SU-DHL-6 (cell line): Measurements from ENCODE around the gene SLC28A3.

Experiments used
- H2AFZ ChIP-seq: fragments of 200-600 bp; sonication (generic); 2 replicates; pipeline ENCODE4 v1.6.1; 2014; ENCODE audit warnings: low read depth, mild to moderate bottlenecking, moderate library complexity, mixed read lengths, antibody characterized with exemption, low read length; ENCODE audit not compliant: severe bottlenecking
- H3F3A ChIP-seq: fragments of 200-600 bp; shearing (Covaris generic); 2 replicates; pipeline ENCODE4 v1.6.0; 2016; ENCODE audit warnings: antibody characterized with exemption, mild to moderate bottlenecking; ENCODE audit not compliant: insufficient read depth
- H3K27ac ChIP-seq: fragments of 200-600 bp; sonication (generic); 2 replicates; pipeline ENCODE4 v1.5.1; 2016; ENCODE audit warnings: low read depth, mild to moderate bottlenecking, low read length, moderate library complexity, mixed read lengths
- H3K27me3 ChIP-seq: fragments of 200-600 bp; sonication (generic), shearing (Covaris generic); 2 replicates; pipeline ENCODE4 v1.6.0; 2014; ENCODE audit warnings: mild to moderate bottlenecking, low read length
- H3K36me3 ChIP-seq: fragments of 200-600 bp; sonication (generic); 2 replicates; pipeline ENCODE4 v1.6.1; 2014; ENCODE audit warnings: mild to moderate bottlenecking, low read length, mixed read lengths
- H3K4me2 ChIP-seq: fragments of 300-600, 200-600 bp; shearing (Covaris generic), sonication (generic); 2 replicates; pipeline ENCODE4 v1.6.0; 2014; ENCODE audit warnings: low read length, low read depth, mild to moderate bottlenecking; ENCODE audit not compliant: poor library complexity, severe bottlenecking
- H3K4me3 ChIP-seq: fragments of 200-600 bp; sonication (generic); 2 replicates; pipeline ENCODE4 v1.5.1; 2014; ENCODE audit warnings: antibody characterized with exemption, low read length, mild to moderate bottlenecking, mixed read lengths; ENCODE audit not compliant: insufficient read depth, poor library complexity, severe bottlenecking
- H3K79me2 ChIP-seq: fragments of 200-600 bp; sonication (generic); 2 replicates; pipeline ENCODE4 v1.6.1; 2014; ENCODE audit warnings: mild to moderate bottlenecking, low read length, moderate library complexity; ENCODE audit not compliant: insufficient read depth
- H3K9ac ChIP-seq: fragments of 200-600 bp; sonication (generic); 2 replicates; pipeline ENCODE4 v1.7.0; 2014; ENCODE audit warnings: mild to moderate bottlenecking, low read length
- H3K9me2 ChIP-seq: fragments of 200-600 bp; sonication (generic); replicated peaks from 2 replicates; pipeline ENCODE4 v1.6.1; 2014; ENCODE audit warnings: low read length; ENCODE audit not compliant: insufficient read depth
- H3K9me3 ChIP-seq: fragments of 200-600 bp; sonication (generic); 2 replicates; pipeline ENCODE4 v1.6.1; 2014; ENCODE audit warnings: low read length, mixed read lengths; ENCODE audit not compliant: insufficient read depth
- H4K20me1 ChIP-seq: fragments of 200-600 bp; sonication (generic); 2 replicates; pipeline ENCODE4 v1.6.1; 2014; ENCODE audit warnings: low read depth, mild to moderate bottlenecking, antibody characterized with exemption, low read length, moderate library complexity, mixed read lengths
- CTCF ChIP-seq: fragments of 200-600 bp; sonication (generic); IDR thresholded peaks from one replicate; pipeline ENCODE4 v1.5.1; 2017; ENCODE audit warnings: antibody characterized with exemption, mild to moderate bottlenecking, low read length, moderate library complexity; ENCODE audit not compliant: insufficient read depth, poor library complexity, severe bottlenecking
- EZH2phosphoT487 ChIP-seq: fragments of 200-600 bp; sonication (generic), shearing (Covaris generic); conservative IDR thresholded peaks from 2 replicates; pipeline ENCODE4 v1.6.1; 2018; ENCODE audit warnings: mild to moderate bottlenecking, antibody characterized with exemption, low read length, moderate library complexity, mixed read lengths

Gene SLC28A3

GRCh38 chr9:84310883-84311282, 29.7 kb downstream of the SLC28A3 start:
- Histone ChIP-seq H3K36me3 (no peaks in the 10 kb centered on the region), H3K79me2 (no peaks in the 10 kb centered on the region), H3K9me2 (no peaks in the 10 kb centered on the region), H3K9me3 (no peaks in the 10 kb centered on the region), H3K27ac (no peak overlapping the region), H2AFZ (no peak overlapping the region), H3K27me3 (no peaks in the 10 kb centered on the region; the same call in 1 of the 2 replicates), H3F3A (no peaks in the 10 kb centered on the region), H4K20me1 (no peaks in the 10 kb centered on the region), H3K4me3 (no peak overlapping the region), H3K4me2 (no peak overlapping the region), H3K9ac (no peak overlapping the region)
- TF ChIP-seq CTCF = no peak
- no peak for TF ChIP-seq EZH2phosphoT487

- no peak overlapping the region for H3K9ac ChIP-seq
Observed at GRCh38 chr9:84305497-84306131, 34.9 kb downstream of the SLC28A3 start.

GRCh38 chr9:84304166-84304565, 36.4 kb downstream of the SLC28A3 start:
- no peak overlapping the region for H3K9ac ChIP-seq
- no peaks in the 10 kb centered on the region for H4K20me1 ChIP-seq
- no peaks in the 10 kb centered on the region for H3K9me2 ChIP-seq
- no peaks in the 10 kb centered on the region for H3K27me3 ChIP-seq
- H2AFZ ChIP-seq = no peak overlapping the region
- no peak for TF ChIP-seq CTCF
- no peak for TF ChIP-seq EZH2phosphoT487
- H3K79me2 ChIP-seq = no peaks in the 10 kb centered on the region
- H3K9me3 ChIP-seq = no peaks in the 10 kb centered on the region
- H3F3A ChIP-seq = no peaks in the 10 kb centered on the region
- H3K36me3 ChIP-seq = no peaks in the 10 kb centered on the region
- no peak overlapping the region for H3K27ac ChIP-seq
- H3K4me2 ChIP-seq = no peak overlapping the region
- H3K4me3 ChIP-seq = no peak overlapping the region

More at GRCh38 chr9:84305497-84306131, 34.9 kb downstream of the SLC28A3 start:
- no peaks in the 10 kb centered on the region for H3F3A ChIP-seq
- H3K9me3 ChIP-seq = no peaks in the 10 kb centered on the region
- H3K4me2 ChIP-seq = no peak overlapping the region
- H3K9me2 ChIP-seq = no peaks in the 10 kb centered on the region
- H3K36me3 ChIP-seq = no peaks in the 10 kb centered on the region
- no peak overlapping the region for H3K27ac ChIP-seq
- H3K79me2 ChIP-seq = no peaks in the 10 kb centered on the region
- H2AFZ ChIP-seq = no peak overlapping the region
- no peaks in the 10 kb centered on the region for H3K27me3 ChIP-seq
- no peaks in the 10 kb centered on the region for H4K20me1 ChIP-seq
- no peak for TF ChIP-seq EZH2phosphoT487
- TF ChIP-seq CTCF = no peak
- H3K4me3 ChIP-seq = no peak overlapping the region
